ENCODE measurements around the gene SYNRG.

SYNRG gene

GRCh38 chr17:37490638-37491614 lies 118.3 kb downstream of the SYNRG start:
- in situ Hi-C loops (cut with HindIII; ENCODE audit: low sequenced_read_pairs), result no loop called here
- TF ChIP-seq CTCF (IDR thresholded peaks at IDR 0.05; ENCODE audit: low read depth, low read length), result no peak
- peak overlapping the region; percentile 68 for H3K4me3 ChIP-seq (ENCODE audit: low read depth, low read length)
- peak; percentile 87 for DNase-seq (ENCODE audit: low read depth, low spot score)

GRCh38 chr17:37490022-37490587 lies 119.1 kb downstream of the SYNRG start:
- in situ Hi-C loops (cut with HindIII; ENCODE audit: low sequenced_read_pairs), result no loop called here
- TF ChIP-seq CTCF (IDR thresholded peaks at IDR 0.05; ENCODE audit: low read depth, low read length), result no peak
- DNase-seq (ENCODE audit: low read depth, low spot score), result peak; percentile 51
- peak overlapping the region; percentile 68 for H3K4me3 ChIP-seq (ENCODE audit: low read depth, low read length)

GRCh38 chr17:37489197-37490001 lies 119.8 kb downstream of the SYNRG start, which contains the start of gene DUSP14:
DUSP14 (plus strand) TSS chr17:37489891; CDS start chr17:37512273, 22,382 bp downstream.
- TF ChIP-seq CTCF (IDR thresholded peaks at IDR 0.05; ENCODE audit: low read depth, low read length), result no peak
- H3K4me3 ChIP-seq (ENCODE audit: low read depth, low read length), result peak within 1 kb of the TSS; percentile 85
- DNase-seq (ENCODE audit: low read depth, low spot score), result peak; percentile 66
- in situ Hi-C loops (cut with HindIII; ENCODE audit: low sequenced_read_pairs), result no loop called here

GRCh38 chr17:37488607-37489196 lies 120.5 kb downstream of the SYNRG start:
- peak; percentile 94 for DNase-seq (ENCODE audit: low read depth, low spot score)
- TF ChIP-seq CTCF (IDR thresholded peaks at IDR 0.05; ENCODE audit: low read depth, low read length), result no peak
- peak overlapping the region; percentile 85 for H3K4me3 ChIP-seq (ENCODE audit: low read depth, low read length)
- in situ Hi-C loops (cut with HindIII; ENCODE audit: low sequenced_read_pairs), result no loop called here

GRCh38 chr17:37488009-37488604 lies 121.1 kb downstream of the SYNRG start:
- no peak for TF ChIP-seq CTCF (IDR thresholded peaks at IDR 0.05; ENCODE audit: low read depth, low read length)
- peak; percentile 95 for DNase-seq (ENCODE audit: low read depth, low spot score)
- H3K4me3 ChIP-seq (ENCODE audit: low read depth, low read length), result peak overlapping the region; percentile 85
- in situ Hi-C loops (cut with HindIII; ENCODE audit: low sequenced_read_pairs), result no loop called here
